H9 (cell line): ENCODE results near the gene AK5. TPM values are rescaled to one million over a fixed set of nuclear protein-coding genes. Genes with fewer than 3 reads are reported as not detected.

Experiments used
- DNase-seq: peaks from one replicate; pipeline ENCODE4 v3.0.0-alpha.2; 2017
- H2AFZ ChIP-seq: one replicate; pipeline ENCODE4 v1.6.1; 2013; ENCODE audit warnings: mild to moderate bottlenecking, low read length, control low read depth, moderate library complexity
- H2AK5ac ChIP-seq: 2 replicates; pipeline ENCODE4 v1.6.1; 2013; ENCODE audit warnings: low read length, control low read depth, mixed read lengths; ENCODE audit not compliant: insufficient read length
- H2BK120ac ChIP-seq: one replicate; pipeline ENCODE4 v1.6.1; 2013; ENCODE audit warnings: low read depth, mild to moderate bottlenecking, low read length, control low read depth, inconsistent platforms; ENCODE audit not compliant: poor library complexity, severe bottlenecking
- H2BK12ac ChIP-seq: 2 replicates; pipeline ENCODE4 v1.6.1; 2013; ENCODE audit warnings: low read length, control low read depth, mixed read lengths, low read depth; ENCODE audit not compliant: insufficient read length
- H2BK15ac ChIP-seq: 2 replicates; pipeline ENCODE4 v1.6.1; 2013; ENCODE audit warnings: low read depth, low read length, control low read depth
- H2BK20ac ChIP-seq: one replicate; pipeline ENCODE4 v1.6.1; 2013; ENCODE audit warnings: low read depth, mild to moderate bottlenecking, low read length, control low read depth, inconsistent platforms; ENCODE audit not compliant: poor library complexity, severe bottlenecking
- H2BK5ac ChIP-seq: 2 replicates; pipeline ENCODE4 v1.6.1; 2013; ENCODE audit warnings: low read length, control low read depth, mixed read lengths; ENCODE audit not compliant: insufficient read length
- H3K14ac ChIP-seq: 2 replicates; pipeline ENCODE4 v1.6.1; 2013; ENCODE audit warnings: low read length, control low read depth; ENCODE audit not compliant: insufficient read depth
- H3K18ac ChIP-seq: 2 replicates; pipeline ENCODE4 v1.6.1; 2013; ENCODE audit warnings: low read depth, mild to moderate bottlenecking, mixed read lengths, low read length, control low read depth; ENCODE audit not compliant: insufficient read length
- H3K23ac ChIP-seq: 2 replicates; pipeline ENCODE4 v1.6.1; 2013; ENCODE audit warnings: low read length, control low read depth, mixed read lengths, low read depth; ENCODE audit not compliant: insufficient read length
- H3K23me2 ChIP-seq: 2 replicates; pipeline ENCODE4 v1.6.1; 2013; ENCODE audit warnings: low read depth, mild to moderate bottlenecking, mixed read lengths, low read length, control low read depth; ENCODE audit not compliant: insufficient read length, poor library complexity, severe bottlenecking
- H3K27ac ChIP-seq: 2 replicates; pipeline ENCODE4 v1.5.1; 2013; ENCODE audit warnings: low read length, control low read depth, mixed read lengths, low read depth; ENCODE audit not compliant: insufficient read length
- H3K27me3 ChIP-seq: 2 replicates; pipeline ENCODE4 v1.6.1; 2013; ENCODE audit warnings: low read length, control low read depth, inconsistent platforms; ENCODE audit not compliant: insufficient read depth
- H3K4ac ChIP-seq: 2 replicates; pipeline ENCODE4 v1.6.1; 2013; ENCODE audit warnings: low read depth, mild to moderate bottlenecking, control low read depth, inconsistent platforms, low read length, moderate library complexity
- H3K4me1 ChIP-seq: 2 replicates; pipeline ENCODE4 v1.6.1; 2013; ENCODE audit warnings: low read length, control low read depth, inconsistent platforms; ENCODE audit not compliant: insufficient read depth
- H3K4me2 ChIP-seq: 2 replicates; pipeline ENCODE4 v1.6.1; 2013; ENCODE audit warnings: low read length, control low read depth, mixed read lengths; ENCODE audit not compliant: insufficient read length, insufficient read depth
- H3K56ac ChIP-seq: 2 replicates; pipeline ENCODE4 v1.6.1; 2013; ENCODE audit warnings: low read depth, mild to moderate bottlenecking, mixed read lengths, low read length, control low read depth; ENCODE audit not compliant: insufficient read length
- H3K79me1 ChIP-seq: 2 replicates; pipeline ENCODE4 v1.6.1; 2013; ENCODE audit warnings: low read depth, mild to moderate bottlenecking, moderate library complexity, low read length, control low read depth, inconsistent platforms; ENCODE audit not compliant: insufficient read depth, poor library complexity, severe bottlenecking
- H3K79me2 ChIP-seq: 2 replicates; pipeline ENCODE4 v1.6.1; 2013; ENCODE audit warnings: low read length, control low read depth, inconsistent platforms; ENCODE audit not compliant: insufficient read depth
- H3K9ac ChIP-seq: 2 replicates; pipeline ENCODE4 v1.6.1; 2013; ENCODE audit warnings: low read length, control low read depth, mixed read lengths; ENCODE audit not compliant: insufficient read length; ENCODE audit errors: extremely low read depth
- H3K9me3 ChIP-seq: one replicate; pipeline ENCODE4 v1.6.1; 2013; ENCODE audit warnings: low read depth, low read length, inconsistent platforms; ENCODE audit not compliant: control insufficient read depth
- H3T11ph ChIP-seq: one replicate; pipeline ENCODE4 v1.6.1; 2013; ENCODE audit warnings: mild to moderate bottlenecking, low read length, control low read depth, inconsistent platforms
- H4K20me1 ChIP-seq: one replicate; pipeline ENCODE4 v1.6.1; 2013; ENCODE audit not compliant: control insufficient read depth, insufficient read length, insufficient read depth
- H4K5ac ChIP-seq: 2 replicates; pipeline ENCODE4 v1.6.1; 2013; ENCODE audit warnings: low read depth, mild to moderate bottlenecking, mixed read lengths, low read length, control low read depth; ENCODE audit not compliant: insufficient read length
- H4K8ac ChIP-seq: replicated peaks from 2 replicates; pipeline ENCODE4 v1.6.1; 2013; ENCODE audit warnings: low read length, control low read depth, mixed read lengths, low read depth; ENCODE audit not compliant: insufficient read length
- H4K91ac ChIP-seq: 2 replicates; pipeline ENCODE4 v1.6.1; 2013; ENCODE audit warnings: low read depth, mild to moderate bottlenecking, moderate library complexity, mixed read lengths, low read length, control low read depth; ENCODE audit not compliant: insufficient read length
- H3K27ac Mint-ChIP-seq, 3 experiments: 2 replicates in 2 of 3; 3 replicates in 1 of 3; pipeline ENCODE4 v1.8.0; 2020 to 2021; ENCODE audit warnings: mixed read lengths in 3 of 3, mild to moderate bottlenecking in 1 of 3, moderate library complexity in 1 of 3
- H3K27me3 Mint-ChIP-seq: 2 replicates; pipeline ENCODE4 v1.8.0; 2021; ENCODE audit warnings: low read depth, mild to moderate bottlenecking, moderate library complexity, mixed read lengths
- H3K36me3 Mint-ChIP-seq, 3 experiments: 2 replicates in 2 of 3; 3 replicates in 1 of 3; pipeline ENCODE4 v1.8.0; 2020 to 2021; ENCODE audit warnings: low read depth in 3 of 3, mixed read lengths in 3 of 3; ENCODE audit not compliant: insufficient read depth in 1 of 3
- H3K4me1 Mint-ChIP-seq, 2 experiments: 2 replicates each; pipeline ENCODE4 v1.8.0; 2020; ENCODE audit warnings: mixed read lengths in 2 of 2
- H3K4me3 Mint-ChIP-seq, 2 experiments: 2 replicates in 1 of 2; 3 replicates in 1 of 2; pipeline ENCODE4 v1.8.0; 2020 to 2021; ENCODE audit warnings: mild to moderate bottlenecking in 2 of 2, mixed read lengths in 2 of 2, moderate library complexity in 1 of 2
- H3K9me3 Mint-ChIP-seq, 2 experiments: 2 replicates in 1 of 2; 3 replicates in 1 of 2; pipeline ENCODE4 v1.8.0; 2020; ENCODE audit warnings: mild to moderate bottlenecking in 2 of 2, mixed read lengths in 2 of 2, moderate library complexity in 1 of 2
- WGBS: extraction: QIAGEN DNeasy Blood & Tissue Kit; methylation state at CpG from one replicate; pipeline ENCODE4 v1.1.7; 2013; ENCODE audit warnings: missing lambda C conversion rate, low lambda C conversion rate, mixed read lengths; ENCODE audit not compliant: insufficient read length; ENCODE audit errors: extremely low coverage; 5-methylcytosine and 5-hydroxymethylcytosine counted together
- total RNA-seq: library from RNA; stranded (reverse); gene quantifications from 2 replicates; pipeline ENCODE4 v1.2.1, GENCODE V29; 2021
- TF ChIP-seq, protein P1 (sequence below): fragments of 200-600 bp; sonication (generic); conservative IDR thresholded peaks from 3 replicates; pipeline ENCODE4 v1.8.0; 2021; ENCODE audit warnings: antibody characterized with exemption, mild to moderate bottlenecking

Gene AK5
- total RNA-seq, 1 experiment from 2014 or later: 2.5 TPM

DNA sequence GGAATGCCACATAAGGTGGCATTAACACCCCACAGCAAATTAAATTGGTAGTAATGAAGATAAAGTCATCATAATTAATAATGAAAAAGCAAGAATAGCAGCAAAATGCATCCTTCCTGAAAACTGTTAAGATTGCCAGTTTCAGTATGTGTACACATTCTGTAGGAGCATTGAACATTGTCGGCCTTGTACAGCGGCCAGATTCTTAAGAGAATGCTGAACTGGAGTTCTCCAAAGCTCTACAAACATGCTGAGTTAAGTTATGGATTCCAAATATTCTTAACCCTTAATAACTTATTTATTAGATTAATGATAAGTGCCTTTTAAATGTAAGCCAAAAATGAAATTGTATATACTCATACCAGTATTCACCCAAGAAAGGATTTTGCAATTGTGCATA, 189.9 kb downstream of the AK5 start:
- H4K8ac ChIP-seq: no peak overlapping the region
- H3K14ac ChIP-seq: no peak overlapping the region
- no peaks in the 10 kb centered on the region for H3K36me3 Mint-ChIP-seq
- H3K23ac ChIP-seq: no peak overlapping the region
- no peak overlapping the region for H2BK5ac ChIP-seq
- H2BK15ac ChIP-seq: no peak overlapping the region
- no peaks in the 10 kb centered on the region for H3K27me3 Mint-ChIP-seq
- H3K9me3 ChIP-seq: no peaks in the 10 kb centered on the region
- no peaks in the 10 kb centered on the region for H3K4me1 Mint-ChIP-seq
- H3K4me3 Mint-ChIP-seq: no peak overlapping the region
- no peak for DNase-seq
- no peak overlapping the region for H4K5ac ChIP-seq
- H3K4ac ChIP-seq: no peak overlapping the region
- H2BK120ac ChIP-seq: no peak overlapping the region
- no peak overlapping the region for H4K91ac ChIP-seq
- H3T11ph ChIP-seq: no peak overlapping the region
- H2AFZ ChIP-seq: no peak overlapping the region
- no peaks in the 10 kb centered on the region for H3K79me1 ChIP-seq
- no peak overlapping the region for H3K27ac Mint-ChIP-seq
- no peaks in the 10 kb centered on the region for H3K27me3 ChIP-seq
- no peaks in the 10 kb centered on the region for H3K23me2 ChIP-seq
- H2BK12ac ChIP-seq: no peak overlapping the region
- no peak overlapping the region for H2AK5ac ChIP-seq
- H2BK20ac ChIP-seq: no peak overlapping the region
- TF ChIP-seq, protein P1, sequence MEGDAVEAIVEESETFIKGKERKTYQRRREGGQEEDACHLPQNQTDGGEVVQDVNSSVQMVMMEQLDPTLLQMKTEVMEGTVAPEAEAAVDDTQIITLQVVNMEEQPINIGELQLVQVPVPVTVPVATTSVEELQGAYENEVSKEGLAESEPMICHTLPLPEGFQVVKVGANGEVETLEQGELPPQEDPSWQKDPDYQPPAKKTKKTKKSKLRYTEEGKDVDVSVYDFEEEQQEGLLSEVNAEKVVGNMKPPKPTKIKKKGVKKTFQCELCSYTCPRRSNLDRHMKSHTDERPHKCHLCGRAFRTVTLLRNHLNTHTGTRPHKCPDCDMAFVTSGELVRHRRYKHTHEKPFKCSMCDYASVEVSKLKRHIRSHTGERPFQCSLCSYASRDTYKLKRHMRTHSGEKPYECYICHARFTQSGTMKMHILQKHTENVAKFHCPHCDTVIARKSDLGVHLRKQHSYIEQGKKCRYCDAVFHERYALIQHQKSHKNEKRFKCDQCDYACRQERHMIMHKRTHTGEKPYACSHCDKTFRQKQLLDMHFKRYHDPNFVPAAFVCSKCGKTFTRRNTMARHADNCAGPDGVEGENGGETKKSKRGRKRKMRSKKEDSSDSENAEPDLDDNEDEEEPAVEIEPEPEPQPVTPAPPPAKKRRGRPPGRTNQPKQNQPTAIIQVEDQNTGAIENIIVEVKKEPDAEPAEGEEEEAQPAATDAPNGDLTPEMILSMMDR: no peak
- H3K56ac ChIP-seq: no peak overlapping the region
- no peaks in the 10 kb centered on the region for H3K9me3 Mint-ChIP-seq
- no peak overlapping the region for H3K9ac ChIP-seq
- no CpG with 5 or more reads among the region's 2 CpGs for WGBS
- no peaks in the 10 kb centered on the region for H3K4me1 ChIP-seq
- H3K18ac ChIP-seq: no peak overlapping the region
- H3K79me2 ChIP-seq: no peaks in the 10 kb centered on the region
- H4K20me1 ChIP-seq: no peaks in the 10 kb centered on the region
- H3K27ac ChIP-seq: no peak overlapping the region
- H3K4me2 ChIP-seq: no peak overlapping the region
